IPS-11a (cell line): Measurements from ENCODE around the gene ATP9B.

Experiments
- H3K4me3 ChIP-seq: one replicate; pipeline ENCODE4 v1.5.1; 2013; ENCODE audit warnings: low read depth, low read length, control low read depth

Gene ATP9B

GRCh38 chr18:79195716-79196683 lies 126.8 kb downstream of the ATP9B start:
- H3K4me3 ChIP-seq, result no peak overlapping the region

GRCh38 chr18:79197531-79197930 lies 128.3 kb downstream of the ATP9B start:
- H3K4me3 ChIP-seq, result no peak overlapping the region

GRCh38 chr18:79199691-79200374 lies 130.6 kb downstream of the ATP9B start:
- H3K4me3 ChIP-seq, result no peak overlapping the region

GRCh38 chr18:79200546-79201268 lies 131.5 kb downstream of the ATP9B start:
- no peak overlapping the region for H3K4me3 ChIP-seq

GRCh38 chr18:79203017-79203605 lies 133.9 kb downstream of the ATP9B start:
- H3K4me3 ChIP-seq, result no peak overlapping the region

- H3K4me3 ChIP-seq, result no peak overlapping the region
Measured at GRCh38 chr18:79204889-79205807, 136.0 kb downstream of the ATP9B start.

GRCh38 chr18:79206444-79206843 lies 137.2 kb downstream of the ATP9B start:
- no peak overlapping the region for H3K4me3 ChIP-seq

- no peak overlapping the region for H3K4me3 ChIP-seq
Measured at GRCh38 chr18:79208906-79209305, 139.7 kb downstream of the ATP9B start.

GRCh38 chr18:79210002-79210910 lies 141.1 kb downstream of the ATP9B start:
- no peak overlapping the region for H3K4me3 ChIP-seq

GRCh38 chr18:79211844-79212243 lies 142.7 kb downstream of the ATP9B start:
- no peak overlapping the region for H3K4me3 ChIP-seq

GRCh38 chr18:79214056-79214455 lies 144.9 kb downstream of the ATP9B start:
- no peak overlapping the region for H3K4me3 ChIP-seq

GRCh38 chr18:79216176-79216575 lies 147.0 kb downstream of the ATP9B start:
- no peak overlapping the region for H3K4me3 ChIP-seq

GRCh38 chr18:79217979-79218604 lies 148.9 kb downstream of the ATP9B start:
- no peak overlapping the region for H3K4me3 ChIP-seq

- no peak overlapping the region for H3K4me3 ChIP-seq
Measured at GRCh38 chr18:79218605-79219190, 149.5 kb downstream of the ATP9B start.

GRCh38 chr18:79221136-79221535 lies 151.9 kb downstream of the ATP9B start:
- H3K4me3 ChIP-seq, result no peak overlapping the region

GRCh38 chr18:79222790-79223189 lies 153.6 kb downstream of the ATP9B start:
- H3K4me3 ChIP-seq, result no peak overlapping the region

GRCh38 chr18:79223431-79223830 lies 154.2 kb downstream of the ATP9B start:
- no peak overlapping the region for H3K4me3 ChIP-seq

- no peak overlapping the region for H3K4me3 ChIP-seq
Measured at GRCh38 chr18:79224381-79224780, 155.2 kb downstream of the ATP9B start.
